Prostate gland (tissue), 2 donors: ENCODE measurements around the gene GNAT3.

Experiments used
- POLR2A ChIP-seq: fragments of 450-650 bp; IDR thresholded peaks from one replicate; pipeline ENCODE4 v1.6.1; 2016; ENCODE audit warnings: antibody characterized with exemption, mild to moderate bottlenecking
- POLR2AphosphoS5 ChIP-seq: sonication (generic); formaldehyde crosslinking; IDR thresholded peaks from one replicate; pipeline ENCODE4 v1.6.1; 2017; ENCODE audit warnings: antibody characterized with exemption
- TF ChIP-seq, protein P1 (sequence below), 4 experiments: fragments of 200-600 bp in 2 of 4; fragments of 450-650 bp in 2 of 4; sonication (generic) in 2 of 4; IDR thresholded peaks; 1 replicate in 3 of 4; 2 replicates in 1 of 4; pipeline ENCODE4 v1.5.1; 2016 to 2019; ENCODE audit warnings: antibody characterized with exemption in 4 of 4, mild to moderate bottlenecking in 2 of 4, moderate library complexity in 2 of 4

DNA sequence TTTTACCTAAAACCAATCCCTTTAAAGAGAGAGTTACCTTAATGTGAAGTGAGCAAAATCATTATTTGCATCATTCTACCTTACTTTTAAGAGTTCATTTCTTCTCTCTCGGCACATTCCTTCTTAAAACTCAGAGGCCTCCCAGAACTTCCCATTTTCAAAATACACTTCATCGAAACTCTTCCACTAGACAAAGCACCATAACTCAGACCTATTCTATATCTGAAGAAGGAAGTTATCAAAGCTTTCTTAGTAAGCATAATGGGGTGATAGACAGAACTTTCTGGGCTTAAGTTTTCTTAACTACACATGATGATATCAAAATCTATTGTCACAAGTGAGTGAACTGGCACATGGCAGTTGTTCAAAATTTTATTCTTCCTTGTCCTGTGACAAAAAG is 24.6 kb upstream of the GNAT3 start:
- TF ChIP-seq, protein P1, sequence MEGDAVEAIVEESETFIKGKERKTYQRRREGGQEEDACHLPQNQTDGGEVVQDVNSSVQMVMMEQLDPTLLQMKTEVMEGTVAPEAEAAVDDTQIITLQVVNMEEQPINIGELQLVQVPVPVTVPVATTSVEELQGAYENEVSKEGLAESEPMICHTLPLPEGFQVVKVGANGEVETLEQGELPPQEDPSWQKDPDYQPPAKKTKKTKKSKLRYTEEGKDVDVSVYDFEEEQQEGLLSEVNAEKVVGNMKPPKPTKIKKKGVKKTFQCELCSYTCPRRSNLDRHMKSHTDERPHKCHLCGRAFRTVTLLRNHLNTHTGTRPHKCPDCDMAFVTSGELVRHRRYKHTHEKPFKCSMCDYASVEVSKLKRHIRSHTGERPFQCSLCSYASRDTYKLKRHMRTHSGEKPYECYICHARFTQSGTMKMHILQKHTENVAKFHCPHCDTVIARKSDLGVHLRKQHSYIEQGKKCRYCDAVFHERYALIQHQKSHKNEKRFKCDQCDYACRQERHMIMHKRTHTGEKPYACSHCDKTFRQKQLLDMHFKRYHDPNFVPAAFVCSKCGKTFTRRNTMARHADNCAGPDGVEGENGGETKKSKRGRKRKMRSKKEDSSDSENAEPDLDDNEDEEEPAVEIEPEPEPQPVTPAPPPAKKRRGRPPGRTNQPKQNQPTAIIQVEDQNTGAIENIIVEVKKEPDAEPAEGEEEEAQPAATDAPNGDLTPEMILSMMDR (IDR thresholded peaks at IDR 0.05): no peak
- TF ChIP-seq POLR2AphosphoS5 (no peak), POLR2A (no peak)
